SU-DHL-6 (cell line): ENCODE measurements around the gene CDK19.
"Not testable (repeated sequence)": the region's sequence is repeated elsewhere in the genome, so short reads cannot be mapped to it uniquely, and the experiment has no call there.

ENCODE experiments used
- H2AFZ ChIP-seq: fragments of 200-600 bp; sonication (generic); 2 replicates; pipeline ENCODE4 v1.6.1; 2014; ENCODE audit warnings: low read depth, mild to moderate bottlenecking, moderate library complexity, mixed read lengths, antibody characterized with exemption, low read length; ENCODE audit not compliant: severe bottlenecking
- H3F3A ChIP-seq: fragments of 200-600 bp; shearing (Covaris generic); 2 replicates; pipeline ENCODE4 v1.6.0; 2016; ENCODE audit warnings: antibody characterized with exemption, mild to moderate bottlenecking; ENCODE audit not compliant: insufficient read depth
- H3K27ac ChIP-seq: fragments of 200-600 bp; sonication (generic); 2 replicates; pipeline ENCODE4 v1.5.1; 2016; ENCODE audit warnings: low read depth, mild to moderate bottlenecking, low read length, moderate library complexity, mixed read lengths
- H3K27me3 ChIP-seq: fragments of 200-600 bp; sonication (generic), shearing (Covaris generic); 2 replicates; pipeline ENCODE4 v1.6.0; 2014; ENCODE audit warnings: mild to moderate bottlenecking, low read length
- H3K36me3 ChIP-seq: fragments of 200-600 bp; sonication (generic); 2 replicates; pipeline ENCODE4 v1.6.1; 2014; ENCODE audit warnings: mild to moderate bottlenecking, low read length, mixed read lengths
- H3K4me2 ChIP-seq: fragments of 300-600, 200-600 bp; shearing (Covaris generic), sonication (generic); 2 replicates; pipeline ENCODE4 v1.6.0; 2014; ENCODE audit warnings: low read length, low read depth, mild to moderate bottlenecking; ENCODE audit not compliant: poor library complexity, severe bottlenecking
- H3K4me3 ChIP-seq: fragments of 200-600 bp; sonication (generic); 2 replicates; pipeline ENCODE4 v1.5.1; 2014; ENCODE audit warnings: antibody characterized with exemption, low read length, mild to moderate bottlenecking, mixed read lengths; ENCODE audit not compliant: insufficient read depth, poor library complexity, severe bottlenecking
- H3K79me2 ChIP-seq: fragments of 200-600 bp; sonication (generic); 2 replicates; pipeline ENCODE4 v1.6.1; 2014; ENCODE audit warnings: mild to moderate bottlenecking, low read length, moderate library complexity; ENCODE audit not compliant: insufficient read depth
- H3K9ac ChIP-seq: fragments of 200-600 bp; sonication (generic); 2 replicates; pipeline ENCODE4 v1.7.0; 2014; ENCODE audit warnings: mild to moderate bottlenecking, low read length
- H3K9me2 ChIP-seq: fragments of 200-600 bp; sonication (generic); replicated peaks from 2 replicates; pipeline ENCODE4 v1.6.1; 2014; ENCODE audit warnings: low read length; ENCODE audit not compliant: insufficient read depth
- H3K9me3 ChIP-seq: fragments of 200-600 bp; sonication (generic); 2 replicates; pipeline ENCODE4 v1.6.1; 2014; ENCODE audit warnings: low read length, mixed read lengths; ENCODE audit not compliant: insufficient read depth
- H4K20me1 ChIP-seq: fragments of 200-600 bp; sonication (generic); 2 replicates; pipeline ENCODE4 v1.6.1; 2014; ENCODE audit warnings: low read depth, mild to moderate bottlenecking, antibody characterized with exemption, low read length, moderate library complexity, mixed read lengths
- CTCF ChIP-seq: fragments of 200-600 bp; sonication (generic); IDR thresholded peaks from one replicate; pipeline ENCODE4 v1.5.1; 2017; ENCODE audit warnings: antibody characterized with exemption, mild to moderate bottlenecking, low read length, moderate library complexity; ENCODE audit not compliant: insufficient read depth, poor library complexity, severe bottlenecking
- EZH2phosphoT487 ChIP-seq: fragments of 200-600 bp; sonication (generic), shearing (Covaris generic); conservative IDR thresholded peaks from 2 replicates; pipeline ENCODE4 v1.6.1; 2018; ENCODE audit warnings: mild to moderate bottlenecking, antibody characterized with exemption, low read length, moderate library complexity, mixed read lengths

The CDK19 gene

GRCh38 chr6:110841266-110841665, 26.0 kb upstream of the CDK19 start:
- Histone ChIP-seq H3K9ac (no peak overlapping the region), H3K9me3 (no peaks in the 10 kb centered on the region), H3K9me2 (no peaks in the 10 kb centered on the region), H3F3A (no peaks in the 10 kb centered on the region), H3K27me3 (no peaks in the 10 kb centered on the region), H3K4me3 (no peak overlapping the region), H2AFZ (no peak overlapping the region), H3K27ac (no peak overlapping the region), H3K36me3 (no peaks in the 10 kb centered on the region), H4K20me1 (no peaks in the 10 kb centered on the region), H3K79me2 (no peaks in the 10 kb centered on the region), H3K4me2 (no peak overlapping the region)
- TF ChIP-seq EZH2phosphoT487 (no peak), CTCF (no peak)

GRCh38 chr6:110835751-110836150, 20.5 kb upstream of the CDK19 start:
- H3K79me2 ChIP-seq, H3K9me3 ChIP-seq, H3K36me3 ChIP-seq, H3K27ac ChIP-seq, H3K27me3 ChIP-seq, H3K4me2 ChIP-seq, H3K4me3 ChIP-seq, H4K20me1 ChIP-seq, H3F3A ChIP-seq, H2AFZ ChIP-seq, H3K9me2 ChIP-seq, H3K9ac ChIP-seq: not testable (repeated sequence)

- H3K4me3 ChIP-seq: no peak overlapping the region
These were observed 18.6 kb upstream of the CDK19 start for GRCh38 chr6:110833831-110834230.

GRCh38 chr6:110831405-110831804, 16.1 kb upstream of the CDK19 start:
- Histone ChIP-seq H3K4me2 (no peak overlapping the region), H3K9ac (no peak overlapping the region), H3K27me3 (no peaks in the 10 kb centered on the region), H3K4me3 (no peak overlapping the region), H3K79me2 (no peaks in the 10 kb centered on the region), H3F3A (no peaks in the 10 kb centered on the region), H3K9me3 (no peaks in the 10 kb centered on the region), H3K36me3 (no peaks in the 10 kb centered on the region), H3K27ac (no peak overlapping the region), H4K20me1 (no peaks in the 10 kb centered on the region), H2AFZ (no peak overlapping the region), H3K9me2 (no peaks in the 10 kb centered on the region)
- TF ChIP-seq CTCF (no peak), EZH2phosphoT487 (no peak)

More at GRCh38 chr6:110833831-110834230, 18.6 kb upstream of the CDK19 start:
- Histone ChIP-seq H3F3A (no peaks in the 10 kb centered on the region), H3K4me2 (no peak overlapping the region), H3K9me3 (no peaks in the 10 kb centered on the region), H4K20me1 (no peaks in the 10 kb centered on the region), H3K9me2 (no peaks in the 10 kb centered on the region), H3K36me3 (no peaks in the 10 kb centered on the region), H2AFZ (no peak overlapping the region), H3K27ac (no peak overlapping the region), H3K79me2 (no peaks in the 10 kb centered on the region), H3K27me3 (no peaks in the 10 kb centered on the region), H3K9ac (no peak overlapping the region)
- no peak for TF ChIP-seq CTCF
- TF ChIP-seq EZH2phosphoT487: no peak
